GM12865 (cell line): Measurements from ENCODE around the gene SCN4B.

Experiments
- DNase-seq: peaks from one replicate; pipeline ENCODE4 v3.0.0; 2010; ENCODE audit warnings: low read depth
- H3K4me3 ChIP-seq: 2 replicates; pipeline ENCODE4 v1.5.1; 2011; ENCODE audit warnings: mild to moderate bottlenecking, low read depth, low read length, control low read depth
- TF ChIP-seq, protein P1 (sequence below): IDR thresholded peaks from 2 replicates; pipeline ENCODE4 v1.5.1; 2011; ENCODE audit warnings: low read length, control low read depth, low read depth, inconsistent platforms; ENCODE audit not compliant: insufficient read depth; ENCODE audit errors: missing control alignments

SCN4B gene

DNA sequence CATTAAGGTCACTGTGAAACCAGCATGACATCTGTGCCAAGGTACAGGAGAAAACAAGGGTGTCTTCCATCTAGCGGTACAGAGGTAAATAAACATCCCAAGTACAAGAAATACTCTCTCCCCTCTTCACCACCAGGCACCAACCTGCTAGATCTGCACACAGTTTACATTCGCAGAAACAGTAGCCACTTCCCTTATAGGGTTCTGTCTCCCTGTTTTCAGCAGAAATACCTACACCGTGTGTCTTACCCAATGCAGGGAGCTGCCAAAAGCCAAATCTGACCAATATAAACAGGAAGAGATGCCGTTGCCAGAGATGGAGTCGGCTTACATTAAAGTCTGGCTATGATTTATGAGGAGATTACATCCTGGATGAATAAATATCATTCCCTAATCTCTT, 1.2 kb downstream of the SCN4B start:
- no peak for DNase-seq
- H3K4me3 ChIP-seq, result no peak overlapping the region
- TF ChIP-seq, protein P1, sequence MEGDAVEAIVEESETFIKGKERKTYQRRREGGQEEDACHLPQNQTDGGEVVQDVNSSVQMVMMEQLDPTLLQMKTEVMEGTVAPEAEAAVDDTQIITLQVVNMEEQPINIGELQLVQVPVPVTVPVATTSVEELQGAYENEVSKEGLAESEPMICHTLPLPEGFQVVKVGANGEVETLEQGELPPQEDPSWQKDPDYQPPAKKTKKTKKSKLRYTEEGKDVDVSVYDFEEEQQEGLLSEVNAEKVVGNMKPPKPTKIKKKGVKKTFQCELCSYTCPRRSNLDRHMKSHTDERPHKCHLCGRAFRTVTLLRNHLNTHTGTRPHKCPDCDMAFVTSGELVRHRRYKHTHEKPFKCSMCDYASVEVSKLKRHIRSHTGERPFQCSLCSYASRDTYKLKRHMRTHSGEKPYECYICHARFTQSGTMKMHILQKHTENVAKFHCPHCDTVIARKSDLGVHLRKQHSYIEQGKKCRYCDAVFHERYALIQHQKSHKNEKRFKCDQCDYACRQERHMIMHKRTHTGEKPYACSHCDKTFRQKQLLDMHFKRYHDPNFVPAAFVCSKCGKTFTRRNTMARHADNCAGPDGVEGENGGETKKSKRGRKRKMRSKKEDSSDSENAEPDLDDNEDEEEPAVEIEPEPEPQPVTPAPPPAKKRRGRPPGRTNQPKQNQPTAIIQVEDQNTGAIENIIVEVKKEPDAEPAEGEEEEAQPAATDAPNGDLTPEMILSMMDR, result no peak

DNA sequence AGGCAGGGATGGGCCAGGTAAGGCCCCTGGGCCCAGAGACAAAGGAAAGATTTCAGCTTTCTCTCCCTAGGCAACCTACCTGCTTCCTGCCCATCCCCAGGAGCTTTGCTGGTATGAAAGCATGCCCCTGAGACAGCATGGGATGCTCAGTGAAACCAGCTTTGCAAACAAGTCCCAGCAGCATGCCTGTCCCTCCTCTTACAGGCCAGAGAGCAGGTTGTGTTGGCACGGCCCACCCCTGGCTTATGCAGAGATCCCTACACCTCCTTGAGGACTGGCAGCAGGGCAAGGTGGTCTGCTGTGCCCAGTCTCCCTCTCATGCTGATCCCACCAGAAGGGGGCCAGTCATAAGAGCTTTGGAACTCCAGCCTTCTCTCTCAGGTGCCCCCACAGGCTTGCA, 3.1 kb downstream of the SCN4B start:
- no peak overlapping the region for H3K4me3 ChIP-seq
- DNase-seq, result no peak
- TF ChIP-seq, protein P1, result no peak

DNA sequence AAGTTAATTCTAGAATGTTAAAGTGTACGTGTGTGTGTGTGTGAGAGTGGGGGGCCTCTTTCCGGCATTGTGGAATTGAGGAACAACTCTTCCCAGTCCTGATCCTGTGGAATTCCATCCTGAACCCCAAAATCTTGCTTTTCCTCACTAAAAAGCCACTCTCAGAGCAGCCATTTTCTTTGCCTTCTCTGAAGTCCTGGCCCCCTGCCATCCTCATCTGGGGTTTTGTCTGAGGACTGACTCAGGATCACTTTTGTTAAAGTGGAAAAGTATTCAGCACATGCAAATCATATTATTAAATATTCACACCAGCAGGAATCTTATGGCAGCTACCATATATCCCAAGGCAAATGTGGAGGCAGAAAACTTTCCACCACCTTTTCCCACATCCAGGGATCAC, 3.8 kb downstream of the SCN4B start:
- no peak overlapping the region for H3K4me3 ChIP-seq
- no peak for DNase-seq
- TF ChIP-seq, protein P1, result no peak

DNA sequence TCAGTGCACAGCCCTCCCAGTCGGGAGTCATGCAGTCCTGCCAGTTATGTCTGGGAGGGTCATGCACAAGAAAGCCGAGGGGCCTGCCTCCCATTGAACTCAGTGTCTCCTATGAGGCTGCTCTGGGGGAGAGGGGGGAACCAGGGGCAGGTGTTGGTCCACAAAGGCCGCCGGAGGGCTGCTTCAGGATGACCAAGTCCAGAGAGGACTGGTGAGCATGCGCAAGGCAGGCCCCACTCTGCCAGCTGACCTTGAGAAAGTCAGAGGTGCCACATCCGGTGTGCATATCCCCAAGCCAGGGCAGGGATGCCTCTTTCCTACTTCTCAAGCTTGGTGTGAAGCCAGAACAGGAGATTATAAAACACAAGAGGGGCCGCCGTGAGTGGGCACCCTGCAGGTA, 4.4 kb downstream of the SCN4B start:
- DNase-seq, result no peak
- TF ChIP-seq, protein P1, result no peak

DNA sequence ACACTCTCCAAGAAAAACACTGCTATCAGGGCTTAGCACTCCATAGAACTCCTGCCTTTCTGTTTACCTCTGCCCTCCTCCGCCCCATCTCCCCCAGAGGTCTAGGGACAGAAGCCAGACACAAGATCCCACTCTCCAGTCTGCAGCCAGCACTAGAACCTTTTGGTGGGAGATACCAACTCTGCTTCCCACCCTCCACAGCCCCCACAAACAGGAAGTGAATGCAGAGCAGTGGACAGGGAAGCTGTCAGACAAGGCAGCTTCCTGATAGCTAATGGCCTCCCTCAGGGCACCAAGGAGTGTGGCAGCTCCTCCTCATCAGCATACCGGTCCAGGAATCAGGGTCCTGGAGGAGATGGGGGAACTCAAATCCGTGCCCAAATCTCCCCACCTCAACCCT, 5.1 kb downstream of the SCN4B start:
- no peak overlapping the region for H3K4me3 ChIP-seq

More for the DNA sequence above, 4.4 kb downstream of the SCN4B start:
- no peak overlapping the region for H3K4me3 ChIP-seq

DNA sequence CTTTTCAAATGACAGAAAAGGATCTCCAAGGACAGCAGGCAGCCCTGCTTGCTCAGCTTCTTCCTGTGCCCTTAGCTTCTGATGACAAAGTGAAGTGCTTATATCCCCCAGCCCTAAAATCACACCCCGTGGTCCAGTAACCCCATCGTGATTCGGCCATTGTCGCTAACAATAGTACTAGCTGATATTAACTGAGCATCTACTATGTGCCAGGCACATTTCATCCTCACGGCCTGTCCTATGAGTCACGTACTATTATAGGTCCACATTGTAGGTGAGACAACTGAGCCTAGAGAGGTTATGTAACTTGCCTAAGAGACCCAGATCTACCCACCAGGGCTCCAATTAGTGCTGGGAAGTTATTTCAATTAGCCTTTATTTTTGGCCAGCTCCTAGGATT, 6.1 kb downstream of the SCN4B start:
- no peak overlapping the region for H3K4me3 ChIP-seq
- TF ChIP-seq, protein P1, result no peak
- no peak for DNase-seq

More for the DNA sequence above, 5.1 kb downstream of the SCN4B start:
- TF ChIP-seq, protein P1, result no peak
- no peak for DNase-seq
